Gastroesophageal sphincter (tissue), 3 donors: Measurements from ENCODE around the gene NEK9.

Experiments
- CTCF ChIP-seq, 4 experiments: fragments of 200-600 bp in 2 of 4; fragments of 450-650 bp in 2 of 4; sonication (generic) in 1 of 4; IDR thresholded peaks; one replicate each; pipeline ENCODE4 v1.5.1; 2017 to 2019; ENCODE audit warnings: antibody characterized with exemption in 4 of 4, mild to moderate bottlenecking in 2 of 4, moderate library complexity in 2 of 4
- POLR2A ChIP-seq, 2 donors: fragments of 450-650 bp; IDR thresholded peaks; one replicate each; pipeline ENCODE4 v1.6.1; 2017; ENCODE audit warnings: antibody characterized with exemption in 2 of 2, mild to moderate bottlenecking in 2 of 2, moderate library complexity in 1 of 2

- no peak for TF ChIP-seq POLR2A (IDR thresholded peaks at IDR 0.05)
- no peak for TF ChIP-seq CTCF (IDR thresholded peaks at IDR 0.05)
These were observed 30.1 kb upstream of the NEK9 start for GRCh38 chr14:75156901-75157300.
